NCI-H748 (cell line): ENCODE measurements around the gene TGFBR3.

ENCODE experiments used
- DNase-seq: peaks from one replicate; lab custom pipeline; 2025; ENCODE audit not compliant: unreplicated experiment; lab: John Stamatoyannopoulos, UW

The TGFBR3 gene

DNA sequence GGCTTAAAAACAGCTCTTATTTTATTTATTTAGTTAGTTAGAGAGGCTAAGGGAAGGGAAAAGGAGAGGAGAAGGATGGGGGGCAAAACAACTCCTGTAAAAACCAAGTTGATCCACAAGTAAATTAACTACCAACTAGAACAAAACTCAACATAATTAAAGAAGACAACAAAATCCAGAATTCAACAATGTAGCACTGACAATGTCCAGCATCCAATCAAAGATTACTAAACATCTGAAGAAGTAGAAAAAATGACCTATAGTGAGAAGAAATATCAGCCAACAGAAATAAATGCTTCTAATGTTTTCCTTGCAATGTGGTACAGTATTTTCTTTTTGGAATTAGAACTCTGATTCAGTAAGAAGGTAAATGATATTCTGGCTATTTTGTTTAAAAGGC, 225.2 kb downstream of the TGFBR3 start:
- no peak for DNase-seq

DNA sequence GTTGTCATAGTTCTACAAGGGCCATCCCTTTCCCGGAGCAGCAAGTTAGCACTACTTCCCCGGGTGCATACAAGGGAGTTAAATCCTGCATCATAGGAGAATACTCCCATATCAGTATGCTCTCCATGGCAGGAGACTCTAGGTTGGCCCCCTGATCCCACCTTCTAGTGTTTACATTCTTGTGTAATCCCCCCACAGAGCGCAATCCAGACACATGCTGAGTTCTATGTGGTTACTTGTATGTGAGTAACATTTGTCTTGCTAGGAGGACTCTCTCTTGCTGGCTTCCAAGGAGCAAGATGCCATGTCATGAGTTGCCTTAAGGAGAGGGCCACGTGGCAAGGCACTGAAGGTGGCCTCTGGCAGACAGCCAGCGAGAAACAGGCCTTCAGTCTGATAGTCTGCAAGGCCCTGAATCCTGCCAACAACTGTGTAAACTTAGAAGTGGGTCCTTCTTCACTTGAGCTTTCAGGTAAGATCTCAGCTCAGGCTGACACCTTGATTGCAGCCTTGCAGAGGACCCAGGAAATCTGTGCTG, 230.0 kb downstream of the TGFBR3 start:
- DNase-seq = no peak

DNA sequence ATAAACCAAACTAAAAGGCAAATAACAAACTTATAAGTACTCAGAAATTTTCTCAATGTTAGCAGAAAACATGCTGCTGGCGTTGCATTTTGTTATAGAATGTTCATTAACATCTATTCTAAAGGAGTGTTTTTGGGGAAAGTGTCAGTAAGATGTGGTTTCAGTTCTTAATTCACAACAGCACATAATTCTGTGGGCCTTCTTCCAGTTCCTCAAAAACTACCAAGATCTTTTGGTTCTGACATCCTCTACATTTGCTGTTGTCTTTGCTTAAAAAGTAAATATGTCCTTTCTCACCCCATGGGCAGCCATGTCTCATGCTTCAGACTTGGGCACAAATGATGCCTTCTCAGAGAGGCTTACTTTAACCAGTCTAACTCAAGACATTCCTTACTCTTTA, 232.8 kb downstream of the TGFBR3 start:
- DNase-seq = no peak

DNA sequence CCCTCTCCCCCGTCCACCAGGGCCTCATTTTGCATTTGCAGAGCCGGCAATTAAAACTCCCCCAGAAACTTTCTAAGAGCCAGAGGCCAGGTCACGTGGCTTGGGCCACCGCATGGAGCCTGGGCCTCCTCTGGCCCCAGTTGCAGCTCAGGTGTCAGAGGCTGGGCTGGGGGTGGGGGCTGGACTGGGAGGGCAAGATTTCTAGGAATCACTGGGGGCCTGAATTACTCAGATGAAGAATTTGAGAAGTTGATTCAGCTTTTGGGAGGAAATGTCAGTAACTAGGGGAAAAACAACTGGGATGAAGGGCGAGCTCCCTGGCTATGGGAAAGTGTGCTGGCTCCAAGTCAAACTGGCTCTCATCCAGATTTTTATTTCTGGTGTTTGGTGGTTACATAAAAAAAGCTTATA, 234.3 kb downstream of the TGFBR3 start:
- DNase-seq = no peak

DNA sequence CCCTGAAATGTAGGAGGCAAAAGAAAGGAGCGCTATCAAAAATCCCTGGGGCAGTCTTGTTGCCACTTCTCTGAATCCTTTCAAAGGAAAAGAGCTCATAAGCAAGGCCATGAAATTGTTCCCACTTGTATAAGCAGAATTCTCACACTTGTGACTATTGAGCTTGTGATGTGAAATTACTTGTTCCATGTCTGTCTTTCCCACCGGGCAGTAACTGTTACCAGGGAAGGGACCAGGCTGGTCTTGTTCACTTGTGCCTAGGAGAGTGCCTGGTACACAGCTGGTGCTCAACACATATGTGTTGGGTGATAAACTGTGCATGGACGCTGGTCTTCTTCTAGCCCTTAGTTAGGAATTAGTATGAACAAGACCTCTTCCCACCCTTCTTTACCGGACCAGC, 234.7 kb downstream of the TGFBR3 start:
- DNase-seq = no peak

DNA sequence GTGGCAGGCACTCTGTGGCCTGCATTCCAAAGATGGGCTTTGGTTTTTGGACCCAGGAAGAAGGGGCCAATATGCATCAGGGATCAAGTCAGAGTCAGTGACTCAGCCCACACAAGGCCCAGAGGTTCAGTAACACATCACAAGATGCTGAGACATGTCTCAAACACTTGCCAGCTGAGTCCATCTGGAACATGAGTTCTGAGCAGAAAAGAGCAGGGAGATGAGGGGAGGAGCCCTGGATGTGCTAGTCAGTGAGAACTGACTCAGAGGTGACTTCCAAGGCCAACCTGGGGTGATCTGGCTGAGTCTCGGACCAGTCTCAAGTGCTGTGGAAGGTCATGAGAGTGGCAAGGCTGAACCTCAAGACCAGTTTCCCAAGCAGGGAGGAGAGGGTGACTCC, 235.2 kb downstream of the TGFBR3 start:
- DNase-seq = no peak

DNA sequence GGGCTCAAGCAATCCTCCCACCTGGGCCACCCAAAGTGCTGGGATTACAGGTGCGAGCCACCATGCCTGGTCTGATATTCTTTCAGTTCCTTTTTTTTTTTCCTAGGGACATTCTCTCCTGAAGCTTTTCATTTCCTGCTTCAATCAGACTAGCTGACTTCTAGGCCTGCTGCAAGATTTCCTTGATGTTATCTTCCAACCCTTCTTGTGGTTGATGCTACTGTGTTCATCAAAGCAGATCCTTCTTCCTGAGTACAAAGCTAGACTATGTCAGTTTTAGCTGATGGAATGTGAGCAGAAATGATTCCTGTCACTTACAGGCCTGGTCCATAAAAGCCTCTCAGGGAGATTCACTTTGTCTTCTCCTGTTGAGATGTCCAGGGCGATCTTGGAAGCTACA, 238.9 kb downstream of the TGFBR3 start:
- DNase-seq = no peak

DNA sequence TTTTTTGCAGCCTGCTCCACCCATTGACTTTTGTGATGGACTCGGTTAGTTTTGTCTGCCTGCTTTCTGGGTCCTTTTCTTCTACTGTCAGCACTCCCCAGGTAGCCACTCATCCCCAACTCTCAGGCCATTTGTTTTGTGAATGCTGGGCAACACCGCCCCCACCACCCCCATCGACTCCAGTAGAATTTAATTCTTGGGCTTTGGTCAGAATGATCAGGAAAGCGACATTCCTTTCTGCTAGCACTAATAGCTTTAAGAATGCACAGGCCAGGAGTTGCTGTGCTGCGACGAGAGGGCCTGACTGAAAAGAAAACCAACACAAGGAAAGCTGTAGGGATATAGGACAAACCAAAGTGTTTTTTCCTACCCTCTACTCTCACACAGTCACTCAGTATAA, 240.9 kb downstream of the TGFBR3 start:
- DNase-seq = no peak

DNA sequence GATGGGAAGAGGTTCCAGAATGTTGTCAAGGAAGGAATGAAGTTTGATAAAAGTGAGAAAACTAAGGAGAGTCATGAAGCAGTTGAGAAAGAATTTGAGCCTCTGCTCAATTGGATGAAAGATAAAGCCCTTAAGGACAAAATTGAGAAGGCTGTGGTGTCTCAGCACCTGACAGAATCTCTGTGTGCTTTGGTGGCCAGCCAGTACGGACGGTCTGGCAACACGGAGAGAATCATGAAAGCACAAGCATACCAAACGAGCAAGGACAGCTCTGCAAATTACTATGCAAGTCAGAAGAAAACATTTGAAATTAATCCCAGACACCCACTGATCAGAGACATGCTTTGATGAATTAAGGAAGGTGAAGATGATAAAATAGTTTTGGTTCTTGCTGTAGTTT, 242.5 kb downstream of the TGFBR3 start:
- no peak for DNase-seq

DNA sequence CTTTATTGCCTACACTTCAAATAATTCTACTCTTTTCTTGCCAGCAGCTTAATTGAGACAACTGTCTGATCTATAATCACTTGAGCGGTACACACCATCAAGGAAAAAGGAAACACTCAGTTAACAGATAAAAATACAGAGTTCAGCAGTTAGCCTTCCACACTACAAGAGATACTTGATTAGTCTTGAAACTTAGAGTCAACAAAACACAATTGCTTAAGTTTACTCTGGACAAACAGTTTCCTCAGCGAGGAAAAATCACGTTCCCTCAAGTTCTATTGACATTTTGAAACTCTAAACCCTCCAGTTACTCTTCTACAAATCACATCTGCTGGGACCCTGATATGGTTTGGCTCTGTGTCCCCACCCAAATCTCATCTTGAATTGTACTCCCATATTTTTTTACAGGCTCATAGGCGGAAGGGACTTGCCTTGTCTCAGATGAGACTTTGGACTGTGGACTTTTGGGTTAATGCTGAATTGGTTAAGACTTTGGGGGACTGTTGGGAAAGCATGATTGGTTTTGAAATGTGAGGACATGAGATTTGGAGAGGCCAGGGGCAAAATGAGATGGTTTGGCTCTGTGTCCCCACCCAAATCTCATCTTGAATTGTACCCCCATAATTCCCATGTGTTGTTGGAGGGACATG, 244.9 kb downstream of the TGFBR3 start:
- DNase-seq = peak; percentile 3

DNA sequence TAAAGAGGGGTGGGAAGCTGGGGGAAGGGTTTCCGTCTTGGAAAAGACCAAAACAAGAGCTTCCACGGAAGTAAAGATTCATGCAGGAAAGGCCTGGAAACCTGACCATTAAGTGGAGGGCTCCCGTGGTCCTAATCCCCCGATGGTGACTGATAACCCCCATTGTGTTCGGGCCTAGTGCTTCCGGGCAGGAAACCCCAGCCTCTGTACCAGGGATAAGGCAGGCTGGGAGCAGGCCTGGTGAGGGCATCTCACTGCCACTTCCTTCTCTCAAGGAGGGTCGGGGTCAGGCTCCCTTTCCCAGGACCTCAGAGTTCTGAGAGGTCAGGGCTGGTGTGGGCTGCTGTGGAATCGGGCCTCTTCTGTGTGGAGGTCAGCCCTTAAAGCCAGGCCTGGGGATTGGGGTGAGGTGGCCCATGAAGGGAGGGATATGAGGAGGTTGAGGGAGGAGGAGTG, 248.4 kb downstream of the TGFBR3 start:
- no peak for DNase-seq

DNA sequence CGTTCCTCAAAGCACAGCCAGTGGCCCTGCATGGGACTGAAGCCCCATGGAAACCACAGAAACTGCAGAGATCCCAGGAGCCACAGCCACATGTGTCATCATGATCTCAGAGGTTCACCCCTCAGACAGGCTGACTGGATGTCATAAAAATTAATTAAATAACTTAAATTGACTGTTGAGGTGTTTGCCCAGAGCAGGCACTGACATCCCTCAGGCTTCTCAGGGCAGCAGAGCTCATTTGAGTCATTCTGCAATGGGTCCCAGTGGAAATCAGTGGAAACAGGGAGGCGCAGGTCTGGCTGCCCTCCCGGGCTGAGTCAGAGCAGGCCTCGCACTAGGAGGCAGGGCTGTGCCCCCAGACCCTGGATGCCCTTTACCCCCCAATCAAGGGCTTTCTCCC, 250.2 kb downstream of the TGFBR3 start:
- DNase-seq = no peak

DNA sequence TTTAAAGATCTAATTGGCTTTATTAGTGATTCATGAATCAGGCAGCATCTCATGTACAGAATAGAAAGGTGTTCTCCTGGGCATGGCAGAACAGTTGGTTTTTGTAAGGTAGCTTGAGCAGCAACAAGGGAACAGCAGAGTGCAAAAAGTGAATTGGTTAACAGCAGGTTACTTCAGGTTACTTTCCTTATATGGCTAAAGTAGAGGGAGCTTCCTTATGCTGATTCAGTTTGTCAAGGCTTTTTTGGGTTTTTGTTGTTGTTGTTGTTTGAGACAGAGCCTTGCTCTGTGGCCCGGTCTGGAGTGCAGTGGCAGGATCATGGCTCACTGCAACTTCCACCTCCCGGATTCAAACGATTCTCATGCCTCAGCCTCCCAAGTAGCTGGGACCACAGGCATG, 252.5 kb downstream of the TGFBR3 start:
- DNase-seq = no peak

DNA sequence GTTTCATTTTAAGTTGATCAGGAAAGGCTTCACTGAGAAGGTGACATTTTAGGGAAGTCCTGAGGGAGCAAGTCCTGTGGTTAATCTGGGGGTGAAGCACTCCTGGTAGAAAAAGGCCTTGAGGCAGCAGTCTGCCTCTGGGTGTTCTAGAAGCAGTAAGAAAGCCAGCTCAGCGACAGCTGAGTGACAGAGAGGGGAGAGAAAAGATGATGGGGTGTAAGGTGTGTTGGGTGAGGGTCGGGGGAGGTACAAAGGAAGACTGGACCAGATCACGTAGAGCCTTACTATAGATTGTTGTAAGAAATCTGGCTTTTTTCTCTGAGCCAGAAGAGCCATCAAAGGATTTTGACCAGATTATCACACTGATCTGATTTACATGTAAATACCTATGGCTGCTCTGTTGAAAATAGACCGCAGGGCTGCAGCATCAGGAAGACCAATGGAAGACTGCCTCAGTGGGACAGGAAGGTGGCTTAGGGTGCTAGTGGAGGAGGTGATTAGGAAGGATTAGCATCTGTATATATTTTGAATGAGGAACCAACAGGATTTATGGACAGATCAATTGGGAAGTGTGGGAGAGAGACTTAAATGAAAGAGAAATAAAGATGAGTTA, 254.1 kb downstream of the TGFBR3 start:
- no peak for DNase-seq

DNA sequence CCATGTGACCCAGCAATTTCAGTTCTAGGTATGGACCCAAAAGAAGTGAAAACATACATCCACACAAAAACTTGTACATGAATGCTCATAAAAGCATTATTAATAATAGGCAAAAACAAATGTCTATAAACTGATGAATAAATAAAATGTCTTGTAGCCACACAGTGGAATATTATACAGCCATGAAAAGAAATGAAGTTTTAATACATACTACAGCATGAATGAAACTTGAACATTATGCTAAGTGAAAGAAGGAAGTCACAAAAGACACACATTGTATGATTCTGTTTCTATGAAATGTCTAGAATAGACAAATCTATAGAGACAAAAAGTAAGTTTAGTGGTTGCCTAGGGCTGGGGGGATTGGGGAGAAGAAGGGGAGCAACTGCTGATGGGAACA, 255.1 kb downstream of the TGFBR3 start:
- DNase-seq = no peak
